Subcutaneous abdominal adipose tissue (tissue), 5 donors: ENCODE measurements around the gene MYADML2.

ENCODE experiments used
- H3K27ac ChIP-seq: one replicate; pipeline ENCODE4 v1.7.0; 2013; ENCODE audit warnings: low read depth, mild to moderate bottlenecking, inconsistent platforms, low read length, moderate library complexity
- H3K27me3 ChIP-seq, 5 donors: one replicate each; pipeline ENCODE4 v1.7.0; 2013; ENCODE audit warnings: low read length in 5 of 5, inconsistent platforms in 1 of 5; ENCODE audit not compliant: control insufficient read depth in 5 of 5, insufficient read depth in 4 of 5
- H3K36me3 ChIP-seq, 5 donors: one replicate each; pipeline ENCODE4 v1.7.0; 2013; ENCODE audit warnings: low read length in 5 of 5; ENCODE audit not compliant: control insufficient read depth in 5 of 5, insufficient read depth in 5 of 5
- H3K4me1 ChIP-seq, 5 donors: one replicate each; pipeline ENCODE4 v1.7.0; 2013; ENCODE audit warnings: low read length in 5 of 5, mild to moderate bottlenecking in 3 of 5, moderate library complexity in 1 of 5; ENCODE audit not compliant: control insufficient read depth in 5 of 5, insufficient read depth in 5 of 5
- H3K4me3 ChIP-seq, 5 donors: one replicate each; pipeline ENCODE4 v1.7.0; 2013; ENCODE audit warnings: low read length in 5 of 5, low read depth in 1 of 5
- H3K9ac ChIP-seq, 5 donors: one replicate each; pipeline ENCODE4 v1.7.0; 2013; ENCODE audit warnings: low read length in 5 of 5, mild to moderate bottlenecking in 4 of 5, moderate library complexity in 3 of 5
- H3K9me3 ChIP-seq, 5 donors: one replicate each; pipeline ENCODE4 v1.7.0; 2013; ENCODE audit warnings: low read length in 5 of 5; ENCODE audit not compliant: control insufficient read depth in 5 of 5
- donor health status: healthy.
- donor health status: healthy.
- donor health status: healthy.
- donor health status: healthy.
- donor health status: healthy.

MYADML2 gene

GRCh38 chr17:81951785-81952684 lies 5.0 kb upstream of the MYADML2 start:
- Histone ChIP-seq H3K27me3 (peaks cover 10 to 18% (median 12%) of the 10 kb centered on the region in 5 donors), H3K4me1 (no peaks in the 10 kb centered on the region), H3K36me3 (no peaks in the 10 kb centered on the region), H3K9ac (no peak overlapping the region), H3K9me3 (no peaks in the 10 kb centered on the region), H3K4me3 (no peak overlapping the region), H3K27ac (no peak overlapping the region)

GRCh38 chr17:81950501-81950900 lies 3.5 kb upstream of the MYADML2 start:
- Histone ChIP-seq H3K9me3 (no peaks in the 10 kb centered on the region), H3K27me3 (peaks cover 2 to 9% (median 6%) of the 10 kb centered on the region in 5 donors), H3K36me3 (no peaks in the 10 kb centered on the region)

GRCh38 chr17:81948635-81949378 lies 1.8 kb upstream of the MYADML2 start:
- Histone ChIP-seq H3K27ac (no peak overlapping the region), H3K27me3 (peaks cover 3 to 11% (median 7%) of the 10 kb centered on the region in 5 donors), H3K9me3 (no peaks in the 10 kb centered on the region), H3K4me3 (no peak overlapping the region), H3K36me3 (no peaks in the 10 kb centered on the region), H3K4me1 (no peaks in the 10 kb centered on the region), H3K9ac (no peak overlapping the region)

More at GRCh38 chr17:81950501-81950900, 3.5 kb upstream of the MYADML2 start:
- Histone ChIP-seq H3K4me1 (no peaks in the 10 kb centered on the region), H3K27ac (no peak overlapping the region), H3K9ac (no peak overlapping the region), H3K4me3 (no peak overlapping the region)

- Histone ChIP-seq H3K9me3 (no peaks in the 10 kb centered on the region), H3K9ac (no peak overlapping the region), H3K4me3 (no peak overlapping the region), H3K4me1 (peaks cover 0 to 7% (median 6%) of the 10 kb centered on the region in 5 donors), H3K27me3 (peaks cover 8 to 22% (median 11%) of the 10 kb centered on the region in 5 donors), H3K27ac (no peak overlapping the region), H3K36me3 (no peaks in the 10 kb centered on the region)
Observed at GRCh38 chr17:81944858-81945257, 2.2 kb downstream of the MYADML2 start.

DNA sequence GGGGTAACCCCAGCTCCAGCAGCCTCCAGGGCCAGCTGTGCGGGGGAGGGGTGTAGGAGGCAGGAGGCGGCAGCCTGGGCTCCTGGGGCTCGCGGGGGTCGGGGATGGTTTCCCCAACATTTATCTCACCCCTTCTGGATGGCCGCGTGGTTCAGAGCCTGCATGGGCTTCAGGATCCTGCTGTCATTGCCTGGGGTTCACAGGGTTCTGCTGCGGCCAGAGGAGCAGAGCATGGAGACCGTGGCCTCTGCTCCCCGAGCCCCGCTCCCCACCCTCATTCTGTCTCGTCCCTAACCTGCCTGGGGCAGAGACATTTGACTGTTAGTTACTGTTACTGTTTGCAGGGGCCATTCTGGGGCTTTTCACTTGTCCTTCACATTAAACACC lies 4.9 kb downstream of the MYADML2 start:
- Histone ChIP-seq H3K27ac (no peak overlapping the region), H3K9me3 (no peaks in the 10 kb centered on the region), H3K9ac (no peak overlapping the region), H3K27me3 (peaks cover 8 to 30% (median 20%) of the 10 kb centered on the region in 5 donors), H3K36me3 (no peaks in the 10 kb centered on the region), H3K4me3 (no peak overlapping the region), H3K4me1 (peaks cover 0 to 20% (median 17%) of the 10 kb centered on the region in 5 donors)

- Histone ChIP-seq H3K27me3 (peaks cover 10 to 32% (median 21%) of the 10 kb centered on the region in 5 donors), H3K4me3 (no peak overlapping the region), H3K36me3 (no peaks in the 10 kb centered on the region), H3K9ac (no peak overlapping the region), H3K27ac (no peak overlapping the region), H3K9me3 (no peaks in the 10 kb centered on the region), H3K4me1 (peaks cover 0 to 26% (median 22%) of the 10 kb centered on the region in 5 donors)
Observed at GRCh38 chr17:81941484-81942166, 5.4 kb downstream of the MYADML2 start.

GRCh38 chr17:81940538-81941483 lies 6.2 kb downstream of the MYADML2 start:
- Histone ChIP-seq H3K4me3 (no peak overlapping the region), H3K9me3 (no peaks in the 10 kb centered on the region), H3K27me3 (peaks cover 15 to 35% (median 24%) of the 10 kb centered on the region in 5 donors), H3K9ac (no peak overlapping the region), H3K27ac (no peak overlapping the region), H3K36me3 (no peaks in the 10 kb centered on the region), H3K4me1 (peaks cover 0 to 28% (median 24%) of the 10 kb centered on the region in 5 donors)

- H3K9me3 ChIP-seq: no peaks in the 10 kb centered on the region
- peaks cover 15 to 40% (median 28%) of the 10 kb centered on the region in 5 donors for H3K27me3 ChIP-seq
- H3K36me3 ChIP-seq: no peaks in the 10 kb centered on the region
- no peak overlapping the region for H3K27ac ChIP-seq
- no peak overlapping the region for H3K9ac ChIP-seq
- H3K4me3 ChIP-seq: no peak overlapping the region
- peaks cover 0 to 28% (median 24%) of the 10 kb centered on the region in 5 donors for H3K4me1 ChIP-seq
Observed at GRCh38 chr17:81939881-81940385, 7.1 kb downstream of the MYADML2 start.

- no peak overlapping the region for H3K9ac ChIP-seq
- H3K4me3 ChIP-seq: no peak overlapping the region
- H3K27me3 ChIP-seq: peaks cover 9 to 35% (median 29%) of the 10 kb centered on the region in 5 donors
- H3K27ac ChIP-seq: no peak overlapping the region
- H3K4me1 ChIP-seq: peaks cover 0 to 28% (median 24%) of the 10 kb centered on the region in 5 donors
- H3K36me3 ChIP-seq: no peaks in the 10 kb centered on the region
- no peaks in the 10 kb centered on the region for H3K9me3 ChIP-seq
Observed at GRCh38 chr17:81939218-81939617, 7.8 kb downstream of the MYADML2 start.
